ENCODE results near the gene IL18BP.

IL18BP gene

DNA sequence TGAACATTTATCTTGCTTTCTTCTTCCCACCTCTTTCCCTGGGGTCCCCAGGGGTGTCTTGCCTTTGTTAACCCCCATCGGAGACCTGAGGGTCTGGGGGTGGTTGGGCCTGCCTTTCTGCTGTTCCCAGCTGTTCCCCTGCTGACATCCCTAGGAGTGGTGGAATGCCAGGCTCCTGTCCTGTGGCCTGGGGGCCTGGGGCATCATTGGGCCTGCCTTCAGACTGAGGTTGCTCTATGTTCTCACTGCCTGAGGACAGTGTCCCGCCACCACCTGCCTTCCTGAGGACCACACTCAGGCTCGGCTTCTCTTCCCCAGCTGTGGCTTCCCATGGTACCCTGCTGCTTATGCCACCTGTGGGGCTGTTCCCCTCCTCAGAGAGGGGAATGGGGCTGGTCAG is 1.1 kb upstream of the IL18BP start:
- no peak for DNase-seq

DNA sequence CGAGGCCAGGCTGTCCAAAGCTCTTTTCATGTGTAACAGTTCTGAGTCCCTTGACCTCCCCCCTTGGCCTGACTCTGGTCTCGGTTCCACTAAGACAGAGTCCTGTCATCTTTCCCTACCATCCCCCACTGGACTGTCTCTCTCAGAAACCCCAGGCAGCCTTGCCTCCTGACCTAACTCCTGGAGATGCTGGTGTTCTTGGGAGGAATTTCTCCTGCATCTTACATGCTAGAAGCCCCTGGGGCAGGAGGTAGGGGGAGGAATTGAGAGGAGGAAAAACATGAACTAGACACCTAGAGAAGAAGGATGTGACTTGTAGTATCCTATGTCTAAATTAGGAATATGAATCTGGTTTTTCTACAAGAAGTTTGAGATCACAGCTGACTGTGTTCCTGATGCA is 648 bp upstream of the IL18BP start:
- no peak for DNase-seq

DNA sequence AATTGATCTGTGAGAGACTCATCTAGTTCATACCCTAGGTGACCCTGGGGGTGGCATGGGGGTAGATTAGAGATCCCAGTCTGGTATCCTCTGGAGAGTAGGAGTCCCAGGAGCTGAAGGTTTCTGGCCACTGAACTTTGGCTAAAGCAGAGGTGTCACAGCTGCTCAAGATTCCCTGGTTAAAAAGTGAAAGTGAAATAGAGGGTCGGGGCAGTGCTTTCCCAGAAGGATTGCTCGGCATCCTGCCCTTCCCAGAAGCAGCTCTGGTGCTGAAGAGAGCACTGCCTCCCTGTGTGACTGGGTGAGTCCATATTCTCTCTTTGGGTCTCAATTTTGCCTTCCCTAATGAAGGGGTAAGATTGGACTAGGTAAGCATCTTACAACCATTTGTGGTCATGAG is 653 bp downstream of the IL18BP start:
- DNase-seq, result no peak

DNA sequence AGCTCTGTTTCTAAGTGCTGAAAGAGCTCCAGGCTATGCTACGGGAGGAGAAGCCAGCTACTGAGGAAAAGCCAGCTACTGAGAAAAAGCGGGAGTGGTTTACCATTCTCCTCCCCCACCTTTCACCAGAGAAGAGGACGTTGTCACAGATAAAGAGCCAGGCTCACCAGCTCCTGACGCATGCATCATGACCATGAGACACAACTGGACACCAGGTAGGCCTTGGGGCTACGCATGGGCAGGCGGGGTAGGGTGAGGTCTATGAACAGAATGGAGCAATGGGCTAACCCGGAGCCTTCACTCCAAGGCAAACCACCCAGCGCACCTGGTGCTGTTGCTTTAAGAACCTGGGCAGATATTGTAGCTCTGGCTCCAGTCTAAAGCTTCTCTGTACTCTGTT is 1.1 kb downstream of the IL18BP start:
- no peak for DNase-seq

DNA sequence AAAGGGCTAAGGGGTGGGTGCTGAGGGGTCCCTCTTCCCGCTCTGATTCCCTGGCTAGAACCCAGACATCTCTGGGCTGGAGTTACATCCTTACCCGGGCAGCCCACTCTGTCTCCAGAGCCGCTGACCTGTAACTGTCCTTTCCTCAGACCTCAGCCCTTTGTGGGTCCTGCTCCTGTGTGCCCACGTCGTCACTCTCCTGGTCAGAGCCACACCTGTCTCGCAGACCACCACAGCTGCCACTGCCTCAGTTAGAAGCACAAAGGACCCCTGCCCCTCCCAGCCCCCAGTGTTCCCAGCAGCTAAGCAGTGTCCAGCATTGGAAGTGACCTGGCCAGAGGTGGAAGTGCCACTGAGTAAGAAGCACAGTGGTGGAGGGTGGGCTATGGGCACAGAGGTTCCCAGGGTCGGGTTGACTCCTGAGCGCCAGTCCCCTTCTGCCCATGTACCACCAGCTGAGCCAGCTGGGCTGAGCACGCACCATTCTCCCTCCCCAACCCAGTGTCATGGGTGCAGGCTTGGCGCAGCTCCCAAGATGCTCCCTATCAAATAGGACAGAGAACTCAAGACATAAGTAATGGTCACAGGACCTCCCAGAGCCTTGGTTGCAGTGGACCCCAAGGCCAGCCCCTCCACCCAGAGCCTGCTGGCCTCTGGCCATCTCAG is 1.6 kb downstream of the IL18BP start:
- no peak for DNase-seq

DNA sequence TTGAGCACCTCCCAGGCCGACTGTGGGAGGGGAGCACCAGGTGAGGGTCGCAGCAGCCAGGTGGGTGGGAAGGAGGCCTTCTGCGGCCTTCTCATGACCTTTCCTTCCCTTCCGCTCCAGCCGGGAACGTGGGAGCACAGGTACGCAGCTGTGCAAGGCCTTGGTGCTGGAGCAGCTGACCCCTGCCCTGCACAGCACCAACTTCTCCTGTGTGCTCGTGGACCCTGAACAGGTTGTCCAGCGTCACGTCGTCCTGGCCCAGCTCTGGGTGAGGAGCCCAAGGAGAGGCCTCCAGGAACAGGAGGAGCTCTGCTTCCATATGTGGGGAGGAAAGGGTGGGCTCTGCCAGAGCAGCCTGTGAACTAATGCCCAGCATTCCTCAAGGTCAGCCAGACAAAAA is 2.6 kb downstream of the IL18BP start:
- DNase-seq, result no peak

DNA sequence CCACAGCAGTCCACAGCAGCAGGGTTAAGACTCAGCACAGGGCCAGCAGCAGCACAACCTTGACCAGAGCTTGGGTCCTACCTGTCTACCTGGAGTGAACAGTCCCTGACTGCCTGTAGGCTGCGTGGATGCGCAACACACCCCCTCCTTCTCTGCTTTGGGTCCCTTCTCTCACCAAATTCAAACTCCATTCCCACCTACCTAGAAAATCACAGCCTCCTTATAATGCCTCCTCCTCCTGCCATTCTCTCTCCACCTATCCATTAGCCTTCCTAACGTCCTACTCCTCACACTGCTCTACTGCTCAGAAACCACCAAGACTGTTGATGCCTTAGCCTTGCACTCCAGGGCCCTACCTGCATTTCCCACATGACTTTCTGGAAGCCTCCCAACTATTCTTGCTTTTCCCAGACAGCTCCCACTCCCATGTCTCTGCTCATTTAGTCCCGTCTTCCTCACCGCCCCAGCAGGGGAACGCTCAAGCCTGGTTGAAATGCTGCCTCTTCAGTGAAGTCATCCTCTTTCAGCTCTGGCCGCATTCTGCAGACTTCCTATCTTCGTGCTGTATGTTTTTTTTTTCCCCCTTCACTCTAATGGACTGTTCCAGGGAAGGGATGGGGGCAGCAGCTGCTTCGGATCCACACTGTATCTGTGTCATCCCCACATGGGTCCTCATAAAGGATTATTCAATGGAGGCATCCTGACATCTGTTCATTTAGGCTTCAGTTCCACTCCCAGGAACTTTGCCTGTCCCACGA is 3.3 kb downstream of the IL18BP start:
- peak; percentile 12 for DNase-seq

DNA sequence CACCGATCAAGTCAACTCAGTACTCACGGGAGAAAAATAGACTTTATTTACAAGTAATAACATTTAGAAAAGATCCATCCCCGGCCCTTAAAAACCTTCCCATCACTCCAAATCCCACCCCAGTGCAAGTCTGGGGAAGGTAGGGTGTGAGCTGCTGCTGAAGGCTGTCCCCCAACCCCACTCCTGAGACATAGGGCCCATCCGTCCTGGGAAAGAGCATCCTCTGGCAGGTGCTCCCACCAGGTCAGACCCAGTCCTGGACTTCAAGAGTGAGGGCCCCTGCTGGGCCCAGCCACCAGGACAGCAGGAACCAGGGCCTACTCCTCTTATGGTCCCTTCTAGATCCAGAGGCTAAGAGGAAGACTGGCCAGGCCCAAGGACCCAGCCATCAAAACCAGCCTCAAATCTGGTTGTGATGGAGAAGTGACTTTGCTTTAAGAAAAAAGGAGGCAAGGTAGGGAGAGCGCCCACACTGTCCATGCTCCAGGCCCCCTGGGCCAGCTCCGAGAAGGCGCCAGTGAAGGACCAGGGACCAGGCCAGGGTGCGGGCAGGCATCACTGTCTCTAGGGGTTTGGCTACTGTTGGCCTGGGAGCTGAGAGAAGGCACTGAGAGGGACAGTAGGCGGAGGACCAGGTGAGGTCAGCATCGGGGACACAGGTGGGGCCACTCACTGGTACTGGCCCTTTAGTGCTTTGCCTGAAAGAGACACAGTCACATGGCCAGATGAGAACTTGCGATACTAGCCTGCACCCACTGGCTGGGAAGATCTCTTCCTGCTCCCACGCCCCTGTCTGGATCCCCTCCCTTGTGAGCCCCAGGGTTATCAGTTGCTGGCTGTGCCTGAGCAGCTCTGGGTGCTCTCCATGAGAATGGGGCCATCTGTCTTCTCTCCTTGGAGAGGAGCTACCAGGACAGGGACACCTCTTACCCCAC is 4.4 kb downstream of the IL18BP start:
- DNase-seq, result no peak

DNA sequence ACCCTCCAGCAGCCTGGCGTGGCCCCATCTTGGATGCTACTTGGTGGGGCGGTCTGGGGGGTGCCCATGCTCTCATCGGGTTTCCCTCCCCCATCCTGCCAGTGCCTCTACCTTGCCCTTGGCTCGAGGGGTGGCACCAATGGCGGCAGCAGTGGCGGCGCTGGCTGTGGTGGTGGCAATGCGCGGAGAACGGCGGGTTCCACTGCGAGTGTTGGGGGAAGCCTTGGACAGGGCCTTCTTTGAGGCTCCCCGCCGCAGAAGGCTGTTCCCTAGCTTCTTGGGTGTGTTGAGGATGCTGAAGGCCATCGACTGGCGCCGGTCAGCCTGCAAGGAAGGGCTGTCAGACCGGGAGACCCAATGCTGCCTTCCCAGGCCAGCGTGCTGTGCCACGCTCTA is 5.1 kb downstream of the IL18BP start:
- no peak for DNase-seq

DNA sequence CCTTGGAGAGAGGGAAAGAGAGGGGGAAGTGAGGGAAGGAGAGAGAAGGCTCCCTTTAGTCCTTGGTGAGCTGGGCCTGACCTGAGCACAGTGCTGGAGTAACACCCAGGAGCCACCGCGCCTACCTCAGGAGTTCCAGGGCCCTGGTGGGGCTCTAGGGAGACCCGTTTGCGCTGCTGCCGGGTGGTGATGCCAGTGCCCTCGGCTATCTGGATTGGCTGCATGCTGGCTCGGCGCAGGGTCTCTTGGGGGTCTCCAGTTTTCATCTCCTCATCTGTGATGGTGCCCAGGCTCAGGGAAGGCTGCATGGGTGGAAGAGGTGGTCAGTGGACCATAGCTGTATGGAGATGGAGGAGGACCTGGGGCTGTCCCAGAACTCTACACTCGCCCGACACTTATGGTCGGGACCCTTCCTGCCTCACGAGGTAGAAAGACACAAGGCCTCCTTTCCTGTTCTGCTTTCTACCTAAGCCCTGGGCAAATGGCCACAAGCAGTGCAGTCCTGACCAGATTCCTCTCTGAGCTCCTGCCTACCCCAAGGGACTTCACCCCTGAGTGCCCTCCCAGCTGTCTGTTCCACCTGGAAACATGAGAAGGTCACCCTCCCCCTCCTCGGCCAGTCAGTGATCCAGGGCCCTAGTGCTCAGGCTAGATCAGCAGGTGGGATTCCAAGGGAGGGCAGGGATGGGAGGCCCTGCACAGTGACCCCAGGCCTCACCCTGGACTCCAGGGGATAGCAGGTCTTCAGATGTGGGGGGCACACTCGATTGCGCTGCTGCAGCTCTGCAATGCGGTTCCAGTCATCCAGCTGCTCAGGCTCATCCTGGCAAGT is 6.0 kb downstream of the IL18BP start:
- DNase-seq, result no peak

DNA sequence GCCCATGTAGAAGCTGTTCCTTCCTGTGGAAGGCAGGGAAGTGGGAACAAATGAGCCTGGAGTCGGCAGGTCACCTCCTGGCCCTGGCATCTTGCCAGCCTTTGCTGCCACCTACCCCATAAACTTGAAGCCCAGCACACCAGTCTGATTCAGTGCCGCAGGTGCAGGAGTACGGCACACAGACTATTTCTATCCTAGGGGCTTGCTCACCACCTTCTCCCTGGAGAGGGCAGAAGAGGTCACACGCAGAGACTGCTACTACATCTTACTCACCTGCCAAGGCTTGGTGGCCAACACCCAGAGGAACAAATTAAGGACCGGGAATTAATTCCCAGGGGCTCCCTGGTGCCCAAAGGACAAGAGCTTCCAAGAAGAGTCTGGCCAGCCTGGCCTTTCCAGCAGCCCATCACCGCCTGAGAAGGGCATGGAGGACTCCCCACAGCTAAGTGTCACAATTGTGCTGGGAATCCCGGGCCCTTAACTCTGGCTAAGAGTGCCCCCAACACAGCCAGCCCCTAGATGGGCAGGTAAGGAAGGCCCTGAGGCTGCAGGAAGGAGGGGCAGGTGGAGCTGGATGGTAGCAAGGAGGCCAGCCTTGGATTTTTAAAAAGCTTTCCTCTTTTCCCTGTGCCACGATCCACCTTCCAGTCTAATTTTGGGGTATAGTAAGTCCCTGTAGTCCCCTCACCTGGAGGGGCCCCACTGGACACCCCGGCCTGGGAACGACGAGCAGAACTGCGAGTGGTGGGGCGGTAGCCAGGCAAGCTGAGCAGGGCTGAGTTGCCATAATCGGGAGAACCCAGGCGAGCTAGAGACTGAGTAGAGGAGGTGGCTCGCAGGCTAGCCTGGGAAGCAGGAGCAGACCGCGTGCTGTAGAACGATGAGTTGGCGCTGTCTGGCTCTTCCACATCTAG is 6.9 kb downstream of the IL18BP start:
- DNase-seq, result no peak

DNA sequence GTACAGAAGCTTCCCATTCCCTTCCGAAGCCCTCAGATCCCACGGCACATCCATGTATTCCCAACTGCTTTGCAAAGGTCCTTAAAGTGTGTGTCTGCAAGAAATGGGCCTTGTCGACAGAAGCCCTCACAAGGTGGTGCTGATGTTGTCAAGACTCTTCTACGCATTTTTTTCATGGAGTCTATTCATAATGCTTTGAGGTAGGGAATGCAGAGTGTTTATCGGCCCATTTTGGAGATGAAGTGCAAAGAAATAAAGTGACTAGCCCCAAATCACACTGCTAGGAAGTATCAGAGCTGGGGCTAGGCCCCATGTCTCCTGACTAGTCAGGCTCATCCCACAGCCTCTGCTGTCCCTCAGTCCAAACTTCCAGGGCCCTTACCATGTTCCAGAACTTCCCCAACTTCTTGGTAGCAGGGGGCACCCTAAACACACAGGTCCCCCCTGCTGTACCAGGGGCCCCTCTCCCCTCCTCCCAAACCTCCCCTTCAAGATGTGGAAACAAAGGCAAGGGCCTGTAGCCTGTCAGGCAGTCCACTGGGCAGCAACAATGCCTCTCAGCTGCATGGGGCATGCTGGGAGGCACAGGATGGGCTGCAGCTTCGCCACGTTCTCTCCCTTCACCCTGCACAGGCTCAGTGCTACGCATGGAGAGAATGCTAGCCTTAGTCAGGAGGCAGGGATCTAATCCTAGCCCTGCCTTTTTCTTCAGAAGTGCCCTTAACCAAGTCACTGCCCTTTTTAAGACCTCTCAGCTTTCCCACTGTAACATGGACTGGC is 7.8 kb downstream of the IL18BP start:
- no peak for DNase-seq

DNA sequence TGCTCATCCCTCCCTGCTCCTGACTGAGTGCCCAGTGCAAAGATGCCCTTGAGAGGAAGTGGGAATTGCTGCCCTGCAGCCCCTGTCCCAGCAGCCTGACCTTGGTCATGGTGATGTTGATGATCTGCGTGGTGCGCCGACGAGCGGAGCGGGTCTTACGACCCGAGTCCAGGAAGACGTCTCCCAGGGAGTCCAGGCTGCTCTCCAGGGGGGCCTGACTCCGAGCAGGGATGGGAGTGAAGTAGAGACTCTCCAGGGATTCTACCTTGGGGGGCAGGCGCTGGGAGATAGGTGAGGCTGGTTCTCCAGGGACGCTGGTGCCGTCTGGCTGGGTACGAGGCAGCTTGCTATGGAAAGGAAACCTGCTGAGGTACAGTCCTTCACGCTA is 8.4 kb downstream of the IL18BP start:
- DNase-seq, result no peak

DNA sequence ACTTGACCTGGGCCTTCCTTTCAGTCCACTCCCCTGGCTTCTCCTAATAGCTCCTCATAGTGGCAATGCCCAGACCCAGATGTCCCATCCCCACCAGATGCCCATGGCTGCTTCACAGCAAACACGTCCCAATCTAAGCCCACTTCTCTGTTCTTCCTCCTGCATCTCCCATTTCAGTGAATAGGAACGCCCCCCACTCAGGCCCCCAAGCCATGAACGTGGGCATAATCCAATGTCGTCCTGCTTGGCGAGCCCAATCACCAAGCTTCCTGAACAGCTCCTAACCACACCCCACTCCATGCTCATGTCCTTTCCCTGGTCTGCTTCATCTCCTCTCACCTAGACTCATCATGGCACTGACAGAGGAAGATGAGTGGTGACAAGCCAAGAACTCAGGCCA is 8.9 kb downstream of the IL18BP start:
- DNase-seq, result no peak

DNA sequence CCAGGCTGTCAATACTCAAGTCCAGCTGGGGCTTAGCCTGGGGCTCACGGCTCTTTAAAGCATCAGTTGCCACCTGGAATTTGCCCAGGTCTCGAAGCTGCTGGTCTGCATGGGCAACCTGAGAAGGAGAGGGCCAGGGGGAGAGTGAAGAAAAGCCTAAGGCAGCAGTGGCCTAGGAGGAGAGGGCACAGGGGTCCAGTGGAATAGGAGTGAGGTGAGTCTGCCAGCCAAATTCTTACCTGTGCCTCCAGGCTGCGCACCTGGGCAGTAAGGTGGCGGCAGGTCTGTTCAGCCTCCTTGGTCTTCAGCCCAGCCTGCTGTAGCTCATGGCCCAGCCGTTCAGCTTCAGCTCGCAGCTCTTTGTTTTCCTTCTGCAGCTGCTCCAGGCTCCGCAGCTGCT is 10.0 kb downstream of the IL18BP start:
- no peak for DNase-seq

DNA sequence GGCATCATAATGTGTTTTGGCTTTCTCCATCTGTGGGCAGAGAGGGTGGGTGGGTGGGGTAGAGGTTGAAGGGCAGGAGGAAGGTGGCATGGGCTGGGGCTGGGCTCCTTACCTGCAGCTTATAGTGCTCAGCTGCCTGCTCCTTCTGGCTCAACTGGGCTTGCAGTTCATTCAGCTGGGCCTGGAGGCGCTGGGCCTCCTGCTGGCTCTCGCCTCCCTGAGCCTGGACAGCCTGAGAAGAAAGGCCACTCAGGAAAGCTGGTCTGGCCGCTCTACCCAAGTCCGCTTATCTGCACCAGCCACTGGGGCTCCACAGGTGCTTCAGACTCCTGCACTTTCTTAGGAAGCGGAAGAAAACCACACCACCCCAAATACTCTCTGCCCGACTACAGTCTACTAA is 10.4 kb downstream of the IL18BP start:
- no peak for DNase-seq

DNA sequence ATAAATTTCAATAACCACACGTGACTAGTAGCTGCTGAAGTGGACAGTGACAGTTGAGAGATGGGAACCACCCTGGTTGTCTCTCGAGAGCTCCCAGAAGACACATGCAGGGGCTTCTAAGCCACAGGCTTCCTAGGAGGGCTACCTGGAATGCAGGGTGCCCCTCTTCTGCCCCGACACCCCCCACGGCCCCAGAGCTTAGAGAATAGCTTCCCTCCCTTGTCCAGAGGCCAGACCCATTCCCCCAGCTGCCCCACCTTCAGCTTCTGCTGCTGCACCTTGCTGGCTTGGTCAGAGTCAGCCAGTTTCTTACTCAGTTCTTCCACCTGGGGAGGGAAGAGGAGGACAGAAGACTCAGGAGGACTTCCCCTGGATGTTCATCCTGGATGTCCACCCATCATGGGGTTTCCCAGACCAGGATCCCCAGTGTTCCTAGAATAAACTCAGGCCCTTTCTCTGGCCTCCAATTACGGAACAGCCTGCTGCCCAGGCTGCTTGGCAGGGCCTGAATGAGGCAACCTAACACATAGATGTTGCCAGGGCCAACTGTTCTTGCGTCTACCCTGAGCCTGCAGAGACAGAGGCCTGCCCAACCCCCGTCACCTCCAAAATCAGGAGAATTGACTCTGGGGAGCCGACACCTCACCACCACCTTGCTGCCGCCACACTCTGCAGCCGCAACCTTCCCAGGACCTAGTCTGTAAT is 12.0 kb downstream of the IL18BP start:
- no peak for DNase-seq

DNA sequence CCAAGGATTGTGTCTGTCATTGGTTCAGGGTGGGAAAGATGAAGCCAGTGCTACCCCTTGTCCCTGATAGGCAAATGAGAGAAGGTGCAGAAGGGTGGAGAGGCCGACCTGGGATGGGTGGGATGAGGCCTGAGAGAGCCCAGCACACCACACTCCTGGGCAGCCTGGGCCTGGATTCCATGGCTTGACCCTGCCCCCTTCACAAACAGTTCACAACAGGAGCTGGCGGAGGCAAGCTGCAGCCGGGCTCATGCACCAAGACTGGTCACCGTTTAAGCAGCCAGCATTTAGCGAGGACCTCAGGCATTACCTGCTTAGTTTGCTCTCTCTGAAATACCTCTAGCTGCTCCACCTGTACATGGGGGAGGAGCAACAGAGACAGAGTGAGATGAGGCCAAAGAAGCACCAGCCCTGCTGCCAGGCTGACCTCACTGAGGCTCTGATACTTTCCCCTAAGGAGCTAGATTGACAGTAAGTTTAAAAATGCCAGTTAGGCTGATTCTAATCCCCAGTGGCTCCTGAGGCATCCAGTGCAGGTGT is 13.5 kb downstream of the IL18BP start:
- DNase-seq, result no peak

DNA sequence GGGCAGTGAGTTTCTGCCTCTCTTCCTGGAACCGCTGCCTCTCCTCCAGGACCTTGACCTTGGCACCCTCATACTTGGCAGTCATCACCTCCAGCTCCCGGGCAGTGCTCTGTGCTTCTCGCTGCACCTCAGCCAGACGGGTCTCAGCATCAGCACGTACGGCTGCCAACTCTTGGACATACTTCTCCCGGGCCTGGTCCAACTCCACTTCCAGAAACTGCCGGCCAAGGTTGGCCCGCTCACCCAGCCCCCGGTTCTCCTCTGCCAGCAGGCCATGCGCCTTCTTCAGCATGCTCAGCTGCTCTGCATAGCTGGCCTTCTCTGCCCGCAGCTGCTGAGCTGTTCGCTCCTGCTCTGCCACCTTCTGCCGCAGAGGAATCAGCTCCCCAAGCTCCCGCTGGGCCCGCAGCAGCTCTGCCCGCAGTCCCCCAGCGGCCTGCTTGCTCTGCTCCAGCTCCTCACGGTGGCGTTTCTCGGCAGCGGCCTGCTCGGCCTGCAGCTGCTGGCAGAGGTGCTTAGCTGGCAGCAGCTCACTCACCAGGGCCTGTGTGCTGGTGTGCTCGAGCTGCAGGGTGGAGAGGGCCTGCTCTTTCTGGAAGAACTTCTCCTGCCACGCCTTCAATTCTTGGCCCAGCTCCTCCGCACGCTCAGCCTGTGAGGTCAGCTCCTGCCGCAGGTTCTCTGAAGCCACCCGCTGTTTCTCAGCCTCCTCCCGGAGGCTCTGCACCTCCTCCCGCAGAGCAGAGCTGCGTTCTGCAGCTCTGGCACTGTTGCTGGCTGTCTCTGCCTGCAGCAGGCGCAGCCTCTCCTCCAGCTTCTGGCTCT is 14.4 kb downstream of the IL18BP start:
- no peak for DNase-seq

All from NCI-H1694 (cell line).